UCSD-AML1 (cell line): Measurements from ENCODE around the gene PSPC1.

ENCODE experiments used
- DNase-seq: peaks from one replicate; lab custom pipeline; 2025; ENCODE audit not compliant: unreplicated experiment; lab: John Stamatoyannopoulos, UW

The PSPC1 gene

DNA sequence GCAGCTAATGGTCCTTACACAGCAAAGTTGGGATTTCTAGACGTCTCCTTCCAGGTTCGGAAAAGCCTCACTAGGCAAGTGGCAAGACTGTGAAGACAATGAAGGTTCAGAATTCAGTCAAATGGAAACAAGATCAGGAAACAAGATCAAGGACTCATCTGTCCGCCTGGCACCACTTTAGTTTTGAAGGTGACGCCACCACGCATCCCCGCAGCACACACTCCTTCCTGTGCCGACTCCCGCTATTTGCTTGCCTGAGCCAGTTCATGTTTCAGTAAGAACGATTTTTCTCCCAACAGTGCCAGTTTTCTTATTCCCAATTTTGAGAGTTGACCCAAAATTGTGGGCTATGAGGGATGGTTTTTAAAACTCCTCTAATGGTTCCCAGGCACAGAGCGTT, 107.8 kb downstream of the PSPC1 start:
- DNase-seq = no peak

DNA sequence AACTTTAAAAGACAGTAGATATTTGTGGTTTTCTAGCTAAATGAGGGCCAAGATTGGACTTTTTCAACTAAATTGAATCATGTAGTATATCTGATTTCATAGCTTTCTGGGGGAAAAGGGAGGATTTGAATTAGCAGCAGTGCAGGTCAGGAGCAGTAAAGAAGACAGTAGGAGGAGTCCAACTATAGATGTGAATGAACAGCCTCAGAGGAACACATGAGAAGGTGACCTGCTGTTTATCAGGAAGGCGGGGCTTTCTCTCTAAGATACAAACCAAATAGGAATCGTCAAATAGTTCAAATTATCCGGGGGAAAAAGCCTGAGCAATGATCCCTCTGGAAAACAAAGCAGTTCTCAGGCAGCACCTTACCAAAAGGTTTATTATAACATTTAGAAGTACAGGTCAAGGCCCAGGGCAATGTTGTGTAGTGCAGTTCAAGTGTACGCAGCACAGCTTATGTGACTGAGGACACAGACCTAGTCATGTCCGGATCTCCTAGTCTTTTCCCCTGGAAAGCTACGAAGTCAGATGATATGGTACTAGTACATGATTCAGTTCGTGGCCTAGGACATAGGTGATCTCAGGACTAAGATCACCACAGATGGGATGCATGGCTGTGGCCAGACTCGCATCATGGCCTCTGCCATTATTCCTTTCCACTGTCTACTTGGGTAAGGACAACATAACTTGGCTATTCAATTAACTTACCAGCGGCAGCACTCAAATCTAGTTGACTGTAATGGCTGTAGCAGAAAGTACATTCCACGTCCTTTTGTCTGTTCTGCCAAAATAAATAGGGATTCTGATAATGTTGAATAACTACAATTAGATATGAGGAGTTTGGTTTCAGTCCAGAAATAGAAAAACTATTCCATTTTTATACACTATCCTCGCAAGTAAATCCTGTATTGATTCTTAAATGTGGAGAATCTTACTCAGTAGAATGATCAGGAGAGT, 109.0 kb downstream of the PSPC1 start:
- no peak for DNase-seq

DNA sequence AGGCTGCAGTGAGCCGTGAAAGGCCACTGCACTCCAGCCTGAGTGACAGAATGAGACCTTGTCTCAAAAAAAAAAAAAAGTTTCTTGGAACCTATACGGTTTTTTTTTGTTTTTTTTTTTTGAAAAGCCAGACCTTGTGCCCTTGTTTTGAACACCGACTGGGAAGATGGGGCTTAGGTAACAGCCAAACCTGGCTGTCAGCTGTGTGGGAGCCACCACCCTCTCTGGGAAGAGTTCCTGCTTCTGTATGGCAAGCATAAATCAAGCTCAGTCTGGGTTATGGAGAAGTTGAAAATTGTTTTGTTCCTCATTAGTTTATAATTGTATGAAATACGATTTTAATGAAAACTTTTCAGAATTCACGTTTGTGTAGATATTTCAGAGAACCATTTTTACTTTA, 109.8 kb downstream of the PSPC1 start:
- DNase-seq = no peak

DNA sequence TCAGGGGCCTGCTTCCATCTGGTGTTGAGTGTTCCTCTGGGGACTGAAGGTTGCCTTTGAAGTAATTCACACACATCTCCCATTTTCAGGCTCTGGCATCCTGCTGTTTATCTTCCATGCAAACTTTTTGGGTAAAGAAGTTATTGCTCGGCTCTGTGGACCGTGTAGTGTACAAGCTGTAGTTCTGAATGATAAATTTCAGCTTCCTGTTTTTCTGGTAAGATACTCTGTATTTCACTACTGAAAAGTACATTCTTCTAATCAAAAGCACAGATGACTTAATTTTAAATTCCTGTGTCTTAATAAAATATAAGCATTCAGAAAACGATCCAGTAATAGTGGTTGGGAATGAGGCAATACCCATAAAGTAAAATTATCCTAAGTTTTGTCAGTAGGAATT, 112.6 kb downstream of the PSPC1 start:
- no peak for DNase-seq

DNA sequence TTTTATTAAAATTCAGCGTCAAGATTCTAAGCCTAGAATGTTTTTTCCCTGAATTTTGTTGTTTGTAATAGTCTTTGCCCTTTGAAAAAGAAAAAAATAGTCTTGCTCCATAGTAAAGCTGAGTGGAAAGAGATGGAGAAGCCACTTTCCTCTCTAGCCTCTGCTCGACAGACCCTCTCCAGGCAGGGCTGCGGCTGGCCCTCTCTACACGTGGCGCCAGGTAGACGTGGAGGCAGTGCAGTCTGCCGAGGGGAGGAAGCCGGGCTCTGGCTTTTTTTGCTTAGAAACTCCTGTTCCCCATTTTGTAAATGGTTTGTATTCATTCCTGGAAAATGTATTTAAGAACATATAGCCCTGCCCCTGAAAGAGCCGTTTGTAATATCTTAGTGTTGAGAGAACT, 114.0 kb downstream of the PSPC1 start:
- no peak for DNase-seq

DNA sequence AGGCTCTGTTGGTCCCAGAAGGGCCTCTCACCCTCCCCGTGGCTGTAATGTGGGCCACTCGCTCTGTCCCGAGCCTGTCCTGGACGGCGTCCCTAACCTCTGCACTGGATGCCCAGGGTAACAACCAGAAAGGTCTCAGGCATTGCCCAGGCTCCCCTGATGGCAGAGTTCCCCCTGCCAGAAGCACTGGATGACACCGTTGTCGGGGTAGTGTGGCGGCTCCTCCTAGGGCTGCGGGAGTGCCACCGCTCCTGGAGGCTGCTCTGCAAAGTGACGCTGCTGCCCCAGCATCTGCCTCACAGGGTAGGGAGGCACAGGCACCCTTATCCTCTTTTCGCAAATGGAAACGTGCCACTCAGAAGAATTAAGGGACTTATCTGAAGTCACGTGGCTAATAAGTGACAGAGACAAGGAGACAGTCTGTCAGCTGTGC, 117.3 kb downstream of the PSPC1 start:
- DNase-seq = no peak

DNA sequence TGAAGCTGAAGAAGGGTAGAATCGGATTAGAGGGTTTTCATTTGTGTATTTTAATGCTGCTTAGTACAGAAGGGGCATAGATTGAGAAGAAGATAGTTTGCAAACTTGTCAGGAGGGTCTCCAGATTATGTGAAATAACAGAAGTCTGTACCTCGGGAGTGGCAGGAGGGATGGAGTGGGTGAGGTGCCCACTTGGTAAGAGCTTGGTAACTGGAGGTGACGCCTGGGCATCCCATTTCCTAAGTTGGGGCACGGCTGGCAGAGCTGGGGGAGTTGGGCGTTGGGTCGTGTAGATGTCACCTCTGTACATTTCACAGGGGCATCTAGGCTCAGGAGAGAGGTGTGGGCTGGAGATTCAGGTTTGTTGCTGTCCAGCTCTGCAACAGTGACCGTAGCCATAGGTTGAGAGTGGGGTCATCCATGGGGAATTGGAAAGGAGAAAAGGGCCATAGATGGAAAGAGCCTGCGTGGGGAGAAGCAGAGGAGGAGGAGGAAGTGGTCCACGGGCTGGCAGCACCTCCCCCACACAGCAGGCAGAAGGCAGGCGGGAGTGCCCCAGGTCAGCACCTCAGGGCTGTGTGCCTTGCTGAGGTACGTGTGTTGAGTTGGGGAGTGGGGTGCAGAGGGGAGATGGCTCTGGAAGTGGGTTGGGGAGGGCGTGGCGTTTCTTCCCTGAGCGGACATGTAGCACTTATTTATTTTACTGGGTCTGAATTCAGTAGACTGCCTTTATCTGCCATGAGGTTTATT, 118.1 kb downstream of the PSPC1 start:
- no peak for DNase-seq

DNA sequence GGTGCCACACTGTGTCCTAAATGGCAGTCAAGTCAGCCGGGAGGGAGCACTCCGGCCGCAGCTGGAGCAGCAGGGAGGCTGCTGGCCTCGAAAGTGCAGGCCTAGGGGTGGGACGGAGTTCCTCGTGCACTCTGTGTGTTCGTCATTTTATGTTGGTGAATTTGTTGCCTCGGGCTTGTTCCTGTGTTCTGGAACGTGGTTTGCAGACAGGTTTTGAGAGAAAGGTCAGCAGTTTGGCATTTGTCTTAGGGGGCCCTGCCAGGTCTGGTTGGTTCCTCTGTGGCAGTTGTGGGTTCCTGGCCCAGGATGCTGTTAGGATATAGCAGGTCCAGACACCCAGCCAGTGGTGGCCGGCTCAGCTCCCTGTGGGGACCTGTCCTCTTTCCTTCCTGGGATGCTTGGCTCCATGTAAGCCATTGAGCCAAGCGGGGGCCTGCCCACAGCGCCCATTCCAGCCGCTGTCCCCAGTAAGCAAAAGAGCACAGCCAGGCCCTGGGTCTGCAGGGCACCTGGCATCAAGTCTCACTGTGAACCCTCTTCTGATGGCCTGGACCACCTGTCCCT, 119.2 kb downstream of the PSPC1 start:
- no peak for DNase-seq

DNA sequence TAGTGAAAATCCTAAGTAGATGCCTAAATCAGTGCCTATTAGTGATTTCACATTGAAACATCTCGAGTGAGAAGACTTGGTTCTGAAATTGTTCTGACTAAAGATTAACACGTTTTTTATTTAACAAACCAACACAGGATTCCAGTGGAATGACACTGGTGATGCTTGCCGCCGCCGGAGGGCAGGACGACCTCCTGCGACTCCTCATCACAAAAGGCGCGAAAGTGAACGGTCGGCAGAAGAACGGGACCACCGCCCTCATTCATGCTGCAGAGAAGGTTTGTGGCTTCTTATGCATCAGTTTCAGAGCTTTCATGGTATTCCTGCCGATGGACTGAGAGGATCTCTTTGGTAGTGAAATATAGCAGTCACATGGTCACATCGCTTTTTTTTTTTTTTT, 121.2 kb downstream of the PSPC1 start:
- no peak for DNase-seq

DNA sequence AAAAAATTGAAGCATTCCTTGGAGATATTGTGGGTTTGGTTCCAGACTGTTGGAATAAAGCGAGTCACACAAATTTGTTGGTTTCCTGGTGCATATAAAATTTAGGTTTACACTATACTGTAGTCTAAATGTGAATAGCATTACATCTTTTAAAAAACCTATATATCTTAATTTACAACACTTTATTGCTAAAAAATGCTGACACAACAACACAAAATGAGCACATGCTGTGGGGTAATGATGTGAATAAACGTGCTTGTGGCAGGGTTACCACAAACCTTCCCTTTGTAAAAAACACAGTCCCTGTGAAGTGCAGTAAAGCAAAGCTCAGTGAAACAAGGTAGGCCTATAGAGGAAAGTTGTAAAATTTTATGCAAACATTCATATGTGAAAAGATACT, 121.6 kb downstream of the PSPC1 start:
- DNase-seq = no peak

DNA sequence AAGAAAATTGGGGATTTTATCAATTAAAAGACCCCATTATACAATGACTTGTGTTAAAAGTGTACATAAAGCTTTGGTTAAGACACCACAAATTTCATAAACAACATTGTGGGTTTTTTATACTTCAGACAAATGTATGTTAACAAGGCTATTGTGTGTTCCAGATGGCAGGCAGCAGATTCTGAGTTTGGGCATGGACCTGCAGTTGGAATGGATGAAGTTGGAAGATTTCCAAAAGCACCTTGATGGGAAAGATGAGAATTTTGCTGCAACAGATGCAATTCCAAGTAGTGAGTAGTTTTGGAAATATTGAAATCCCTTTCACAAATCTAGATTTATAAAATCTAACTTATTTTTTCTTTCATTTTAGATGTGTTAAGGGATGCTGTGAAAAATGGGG, 123.9 kb downstream of the PSPC1 start:
- DNase-seq = no peak

DNA sequence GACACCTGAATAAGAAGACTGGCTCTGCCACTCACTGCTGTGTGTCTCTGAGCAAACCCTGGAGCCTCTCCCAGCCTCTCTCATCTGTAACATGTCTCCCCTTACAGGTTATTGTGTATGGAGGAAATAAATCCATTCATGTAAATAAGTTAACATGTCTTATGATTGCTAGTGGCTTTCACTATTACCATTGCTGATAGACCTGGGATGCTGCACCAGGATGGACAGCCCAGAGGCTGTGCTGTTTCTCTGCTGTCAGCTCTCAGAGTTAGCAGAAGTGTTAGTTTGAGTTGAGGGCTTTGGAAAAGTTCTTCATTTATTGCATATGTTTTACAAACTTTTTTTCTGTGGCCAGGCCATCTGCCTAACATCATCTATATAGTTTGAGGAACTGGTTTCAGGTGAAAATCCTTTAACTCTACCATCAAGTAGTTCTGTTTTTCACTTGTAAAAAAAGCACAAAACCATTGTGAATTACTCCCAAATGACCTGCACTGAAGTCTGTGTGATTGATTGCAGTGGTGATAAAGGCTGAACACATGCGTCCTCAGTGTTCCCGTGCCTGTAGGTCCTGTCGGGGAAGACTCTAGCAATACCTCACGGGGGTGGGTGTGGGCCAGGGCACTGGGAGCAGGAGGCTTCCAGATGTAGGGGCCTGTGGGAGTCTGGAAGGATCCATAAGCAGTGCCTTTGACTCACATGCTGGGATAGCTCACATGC, 124.7 kb downstream of the PSPC1 start:
- DNase-seq = no peak
